ENCODE results near the gene IWS1.

The IWS1 gene

DNA sequence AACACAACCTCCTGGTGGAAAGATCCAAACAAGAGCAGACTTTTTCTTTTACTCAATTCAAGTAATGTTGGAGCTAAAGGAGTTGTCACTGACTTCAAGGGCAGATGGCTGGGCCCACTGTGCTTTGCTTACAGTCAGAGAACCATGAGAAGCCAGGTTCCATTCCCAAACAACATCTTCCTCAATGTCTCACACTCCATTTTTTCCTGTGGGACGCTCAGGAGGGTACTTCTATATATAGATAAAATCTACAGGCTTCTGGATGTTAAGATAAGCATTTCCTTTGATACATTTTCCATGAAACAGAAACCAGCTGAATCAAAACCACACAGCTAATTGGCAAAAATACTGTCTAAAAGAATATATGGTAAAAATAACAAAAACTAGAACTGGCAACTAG is 14.4 kb downstream of the IWS1 start:
- peaks cover 3 to 15% of the 10 kb centered on the region in 2 experiments for H3K4me1 ChIP-seq (ENCODE audit: control insufficient read depth in 1 of 2, insufficient read depth in 1 of 2, low read depth in 1 of 2, low read length in 1 of 2)
- H3K9me3 ChIP-seq: no peaks in the 10 kb centered on the region
- no peak overlapping the region for H3K27ac ChIP-seq
- no peak overlapping the region for H3K4me3 ChIP-seq (ENCODE audit: low read depth in 1 of 2, low read length in 1 of 2)
- H3K27me3 ChIP-seq: no peaks in the 10 kb centered on the region
- H3K36me3 ChIP-seq: peaks cover 27% of the 10 kb centered on the region
- TF ChIP-seq CTCF (IDR thresholded peaks at IDR 0.05): no peak

DNA sequence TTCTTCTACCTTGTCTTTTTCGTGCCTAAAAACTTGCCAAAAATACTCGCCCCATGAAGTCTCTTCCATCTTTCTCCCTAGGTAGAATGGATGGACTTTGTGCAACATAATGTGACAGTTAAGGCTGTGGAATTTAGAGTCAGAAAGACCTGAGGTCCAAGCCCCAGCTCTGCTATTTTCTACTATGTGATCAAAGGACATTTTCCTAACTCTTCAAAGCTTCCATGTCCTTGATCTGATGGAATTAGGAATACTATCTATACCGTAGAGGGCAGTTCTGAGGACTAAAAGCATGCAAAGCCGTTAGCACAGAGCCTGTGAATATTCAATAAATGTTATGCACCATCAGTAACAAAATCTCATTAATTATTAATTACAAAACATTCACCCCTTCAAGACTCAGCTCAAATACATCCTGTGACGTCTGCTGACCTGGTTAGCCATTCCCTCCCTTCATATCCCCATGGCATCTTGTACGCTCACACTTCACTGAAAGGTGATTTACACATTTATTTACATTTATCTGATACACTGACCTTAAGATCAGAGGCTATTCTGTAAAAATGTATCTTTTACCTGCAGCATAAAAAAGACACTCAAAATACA is 15.1 kb downstream of the IWS1 start:
- H3K9me3 ChIP-seq: no peaks in the 10 kb centered on the region
- H3K36me3 ChIP-seq: peaks cover 20% of the 10 kb centered on the region
- H3K27me3 ChIP-seq: no peaks in the 10 kb centered on the region
- H3K4me3 ChIP-seq (ENCODE audit: low read depth in 1 of 2, low read length in 1 of 2): no peak overlapping the region
- no peak overlapping the region for H3K27ac ChIP-seq
- no peak for TF ChIP-seq CTCF (IDR thresholded peaks at IDR 0.05)
- H3K4me1 ChIP-seq (ENCODE audit: control insufficient read depth in 1 of 2, insufficient read depth in 1 of 2, low read depth in 1 of 2, low read length in 1 of 2): peaks cover 8 to 22% of the 10 kb centered on the region in 2 experiments

- H3K36me3 ChIP-seq: peaks cover 16% of the 10 kb centered on the region
- H3K27ac ChIP-seq: no peak overlapping the region
- TF ChIP-seq CTCF (IDR thresholded peaks at IDR 0.05): no peak
- H3K27me3 ChIP-seq: no peaks in the 10 kb centered on the region
- peaks cover 14 to 31% of the 10 kb centered on the region in 2 experiments for H3K4me1 ChIP-seq (ENCODE audit: control insufficient read depth in 1 of 2, insufficient read depth in 1 of 2, low read depth in 1 of 2, low read length in 1 of 2)
- H3K9me3 ChIP-seq: no peaks in the 10 kb centered on the region
- no peak overlapping the region for H3K4me3 ChIP-seq (ENCODE audit: low read depth in 1 of 2, low read length in 1 of 2)
Observed at GRCh38 chr2:127510073-127510472, 16.2 kb downstream of the IWS1 start.

- Histone ChIP-seq H3K36me3 (peaks cover 17% of the 10 kb centered on the region), H3K9me3 (no peaks in the 10 kb centered on the region), H3K4me1 (ENCODE audit: control insufficient read depth in 1 of 2, insufficient read depth in 1 of 2, low read depth in 1 of 2, low read length in 1 of 2) (peaks cover 15 to 31% of the 10 kb centered on the region in 2 experiments), H3K4me3 (ENCODE audit: low read depth in 1 of 2, low read length in 1 of 2) (no peak overlapping the region), H3K27ac (peak overlapping the region; percentile 29), H3K27me3 (no peaks in the 10 kb centered on the region)
- no peak for TF ChIP-seq CTCF (IDR thresholded peaks at IDR 0.05)
Observed at GRCh38 chr2:127508631-127509034, 17.7 kb downstream of the IWS1 start.

- TF ChIP-seq CTCF (IDR thresholded peaks at IDR 0.05): no peak
- Histone ChIP-seq H3K4me3 (ENCODE audit: low read depth in 1 of 2, low read length in 1 of 2) (no peak overlapping the region), H3K27ac (peak overlapping the region; percentile 29), H3K27me3 (no peaks in the 10 kb centered on the region), H3K36me3 (peaks cover 20% of the 10 kb centered on the region), H3K4me1 (ENCODE audit: control insufficient read depth in 1 of 2, insufficient read depth in 1 of 2, low read depth in 1 of 2, low read length in 1 of 2) (peaks cover 15 to 30% of the 10 kb centered on the region in 2 experiments), H3K9me3 (no peaks in the 10 kb centered on the region)
Observed at GRCh38 chr2:127508023-127508630, 18.2 kb downstream of the IWS1 start.

All from neutrophil (primary cell).